HUES6 (cell line): ENCODE data around the gene MROH2B.

Experiments
- H3K27ac ChIP-seq: 2 replicates; pipeline ENCODE4 v1.7.0; 2013; ENCODE audit warnings: low read depth, mild to moderate bottlenecking, low read length, inconsistent platforms
- H3K27me3 ChIP-seq: 2 replicates; pipeline ENCODE4 v1.6.1; 2013; ENCODE audit warnings: low read length; ENCODE audit not compliant: control insufficient read depth, insufficient read depth
- H3K36me3 ChIP-seq: 2 replicates; pipeline ENCODE4 v1.6.1; 2013; ENCODE audit warnings: low read length; ENCODE audit not compliant: control insufficient read depth, insufficient read depth
- H3K4me1 ChIP-seq: 2 replicates; pipeline ENCODE4 v1.6.1; 2013; ENCODE audit warnings: low read length; ENCODE audit not compliant: control insufficient read depth, insufficient read depth
- H3K4me3 ChIP-seq: 2 replicates; pipeline ENCODE4 v1.5.1; 2013; ENCODE audit warnings: low read depth, low read length
- H3K9ac ChIP-seq: one replicate; pipeline ENCODE4 v1.6.1; 2013; ENCODE audit warnings: mild to moderate bottlenecking, low read length
- H3K9me3 ChIP-seq: 2 replicates; pipeline ENCODE4 v1.6.1; 2013; ENCODE audit warnings: low read depth, low read length; ENCODE audit not compliant: control insufficient read depth, insufficient read depth

Gene MROH2B

DNA sequence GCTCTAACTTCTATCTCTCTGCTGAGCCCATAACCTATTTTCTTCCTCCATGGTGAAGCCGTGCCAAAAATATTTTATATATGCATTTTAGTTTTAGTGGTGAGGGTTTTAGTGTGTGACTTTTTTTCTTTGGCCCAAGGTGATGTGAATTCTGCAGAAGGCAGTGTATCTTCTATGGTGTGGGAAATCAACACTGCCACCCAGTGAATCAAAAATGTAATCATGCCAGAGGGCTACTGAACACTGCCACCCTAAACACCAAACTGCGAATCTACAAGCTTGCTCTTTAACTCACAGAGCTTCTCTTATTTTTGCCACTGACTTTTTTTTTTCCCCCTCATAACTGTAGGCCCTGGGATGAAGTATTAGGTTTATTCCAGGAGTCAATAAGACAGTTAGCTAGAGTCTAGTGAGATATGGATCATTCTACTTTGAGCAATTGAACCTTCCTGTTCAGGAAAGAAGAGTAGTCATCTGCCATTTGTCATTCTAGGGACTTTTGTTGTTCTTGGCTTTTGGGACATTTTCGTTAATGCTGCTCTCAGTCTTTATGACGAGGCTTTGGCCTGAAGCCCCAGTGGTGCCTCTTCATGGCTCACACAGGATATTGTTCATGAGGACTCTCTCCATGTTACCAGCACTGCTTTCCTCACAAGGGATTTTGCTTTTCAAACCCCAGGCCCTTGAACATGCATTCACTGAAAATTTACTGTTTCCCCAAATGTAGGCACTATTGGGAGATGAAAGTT, 108.8 kb downstream of the MROH2B start:
- Histone ChIP-seq H3K4me3 (no peak overlapping the region), H3K27ac (no peak overlapping the region), H3K4me1 (no peaks in the 10 kb centered on the region; the same call in 1 of the 2 replicates), H3K9me3 (0 out of 2 replicates have a peak, but pooled peaks cover 18% of the 10 kb centered on the region), H3K36me3 (no peaks in the 10 kb centered on the region), H3K9ac (no peak overlapping the region), H3K27me3 (no peaks in the 10 kb centered on the region)

DNA sequence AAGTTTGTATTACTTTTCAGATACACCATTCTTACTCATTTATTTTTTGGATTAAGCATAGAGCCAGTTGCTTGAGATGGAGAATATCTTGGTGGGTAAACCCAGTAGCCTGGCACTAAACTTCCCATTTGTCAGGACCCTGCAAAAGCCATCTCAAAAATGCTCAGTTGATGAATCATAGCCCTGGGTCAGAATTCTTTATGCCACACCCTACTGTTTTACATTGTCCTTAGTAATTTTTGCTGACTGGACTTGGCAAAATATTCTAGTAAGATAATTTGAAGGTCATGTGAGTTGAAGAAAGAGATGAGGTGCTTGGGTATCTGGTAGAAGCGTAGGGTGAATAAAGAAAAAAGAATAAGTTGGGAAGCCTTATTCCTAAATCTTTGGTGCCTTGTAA, 111.1 kb downstream of the MROH2B start:
- no peak overlapping the region for H3K27ac ChIP-seq
- no peaks in the 10 kb centered on the region for H3K27me3 ChIP-seq
- H3K9me3 ChIP-seq = 0 out of 2 replicates have a peak, but pooled peaks cover 18% of the 10 kb centered on the region
- no peaks in the 10 kb centered on the region for H3K36me3 ChIP-seq
- no peak overlapping the region for H3K9ac ChIP-seq
- no peaks in the 10 kb centered on the region; the same call in 1 of the 2 replicates for H3K4me1 ChIP-seq
- no peak overlapping the region for H3K4me3 ChIP-seq

DNA sequence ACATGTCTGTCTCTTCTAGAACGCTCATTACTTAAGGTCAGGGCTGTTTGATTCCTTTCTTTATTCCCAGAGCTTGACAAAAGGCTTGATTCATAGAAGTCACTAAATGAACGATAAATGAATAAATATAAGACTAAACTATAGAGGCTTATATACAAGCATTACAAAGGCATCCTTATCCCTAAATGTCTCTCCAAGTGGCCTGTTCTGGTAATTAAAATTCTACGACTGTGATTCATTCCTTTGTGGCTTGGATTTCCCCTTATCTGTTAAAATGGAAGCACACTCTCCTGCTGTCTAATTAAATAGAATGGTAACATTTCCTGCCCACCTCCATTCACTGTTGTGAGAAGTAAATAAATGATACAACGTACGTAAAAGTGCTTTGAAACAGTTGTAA, 112.3 kb downstream of the MROH2B start:
- Histone ChIP-seq H3K36me3 (no peaks in the 10 kb centered on the region), H3K9me3 (0 out of 2 replicates have a peak, but pooled peaks cover 18% of the 10 kb centered on the region), H3K4me3 (no peak overlapping the region), H3K27ac (no peak overlapping the region), H3K4me1 (no peaks in the 10 kb centered on the region; the same call in 1 of the 2 replicates), H3K9ac (no peak overlapping the region), H3K27me3 (no peaks in the 10 kb centered on the region)

DNA sequence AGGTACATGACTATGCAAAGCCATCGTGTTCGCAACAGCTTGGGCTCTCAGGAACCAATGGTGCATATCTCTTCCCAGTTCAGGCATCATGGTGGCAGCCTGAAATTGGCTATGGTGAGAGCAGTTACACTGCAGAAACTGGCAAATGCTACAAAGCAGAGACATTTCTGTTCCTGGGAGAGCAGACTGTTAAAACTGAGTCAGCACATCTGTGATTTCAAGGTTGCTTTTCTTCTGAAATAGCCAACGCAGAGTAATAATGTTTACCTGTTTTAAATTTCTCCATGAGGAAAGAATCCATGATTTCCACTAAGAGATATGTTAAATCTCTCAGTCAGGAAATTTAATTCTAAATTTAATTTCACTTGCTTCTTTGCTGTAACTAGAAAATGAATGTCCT, 114.1 kb downstream of the MROH2B start:
- no peak overlapping the region for H3K4me3 ChIP-seq
- H3K36me3 ChIP-seq = no peaks in the 10 kb centered on the region
- 0 out of 2 replicates have a peak, but pooled peaks cover 18% of the 10 kb centered on the region for H3K9me3 ChIP-seq
- H3K4me1 ChIP-seq = no peaks in the 10 kb centered on the region; the same call in 1 of the 2 replicates
- H3K9ac ChIP-seq = no peak overlapping the region
- no peak overlapping the region for H3K27ac ChIP-seq
- no peaks in the 10 kb centered on the region for H3K27me3 ChIP-seq

- H3K9ac ChIP-seq = no peak overlapping the region
- H3K9me3 ChIP-seq = 0 out of 2 replicates have a peak, but pooled peaks cover 18% of the 10 kb centered on the region
- no peak overlapping the region for H3K4me3 ChIP-seq
- no peaks in the 10 kb centered on the region for H3K27me3 ChIP-seq
- H3K27ac ChIP-seq = no peak overlapping the region
- no peaks in the 10 kb centered on the region; the same call in 1 of the 2 replicates for H3K4me1 ChIP-seq
- no peaks in the 10 kb centered on the region for H3K36me3 ChIP-seq
These were observed 115.8 kb downstream of the MROH2B start for GRCh38 chr5:40955313-40955712.
